IMR-90 (cell line): ENCODE data around the gene DYSF. TPM values are rescaled to one million over a fixed set of nuclear protein-coding genes. Genes with fewer than 3 reads are reported as not detected.
A peak's percentile ranks its signal among the peaks of the same experiment; 100 is the strongest.

Experiments
- ATAC-seq: fragments of 200-7000 bp; cut with Tn5 transposase; 2 replicates; pipeline ENCODE4 v1.9.1; 2020; ENCODE audit warnings: low read depth, mild to moderate bottlenecking, moderate library complexity
- BruUV-seq: library from RNA; stranded (reverse); fragments of 400-500 nt; replicated peaks from 2 replicates; lab custom pipeline; 2021; lab: Mats Ljungman, UMichigan
- CTCF ChIA-PET: fragments of 300-600 bp; formaldehyde crosslinking; extraction: SDS; loops from one replicate; lab custom pipeline; 2021; ENCODE audit warnings: antibody characterized with exemption; lab: Yijun Ruan, JAX
- POLR2A ChIA-PET: fragments of 300-600 bp; sonication (Branson Sonifier 250); formaldehyde crosslinking; loops from one replicate; lab custom pipeline; 2022; ENCODE audit warnings: antibody characterized with exemption; ENCODE audit not compliant: unreplicated experiment; lab: Charles Lee
- DNase-seq: peaks from one replicate; pipeline ENCODE4 v3.0.0; 2013
- H2AFZ ChIP-seq: replicated peaks from 2 replicates; pipeline ENCODE3; 2013; ENCODE audit warnings: low read length, mild to moderate bottlenecking; ENCODE audit not compliant: poor library complexity
- H2AK5ac ChIP-seq: 2 replicates; pipeline ENCODE4 v1.6.1; 2013; ENCODE audit warnings: low read depth, low read length, inconsistent platforms
- H2AK9ac ChIP-seq: replicated peaks from 2 replicates; pipeline ENCODE3; 2013; ENCODE audit warnings: mild to moderate bottlenecking, low read depth, low read length, moderate library complexity; ENCODE audit not compliant: poor library complexity
- H2BK120ac ChIP-seq: 2 replicates; pipeline ENCODE4 v1.6.1; 2013; ENCODE audit warnings: low read depth, low read length, inconsistent platforms
- H2BK15ac ChIP-seq: 3 replicates; pipeline ENCODE4 v1.6.1; 2013; ENCODE audit warnings: low read depth, low read length, inconsistent platforms
- H2BK20ac ChIP-seq: 2 replicates; pipeline ENCODE4 v1.6.1; 2013; ENCODE audit warnings: low read depth, mild to moderate bottlenecking, inconsistent platforms, low read length, moderate library complexity
- H2BK5ac ChIP-seq: 2 replicates; pipeline ENCODE4 v1.6.1; 2013; ENCODE audit warnings: mild to moderate bottlenecking, low read depth, low read length, inconsistent platforms; ENCODE audit not compliant: poor library complexity, severe bottlenecking
- H3K14ac ChIP-seq: replicated peaks from 2 replicates; pipeline ENCODE4 v1.6.1; 2013; ENCODE audit warnings: low read depth, low read length, inconsistent platforms
- H3K18ac ChIP-seq: 2 replicates; pipeline ENCODE4 v1.6.1; 2013; ENCODE audit warnings: low read depth, low read length, control low read depth
- H3K23ac ChIP-seq: 2 replicates; pipeline ENCODE4 v1.6.1; 2013; ENCODE audit warnings: low read depth, low read length, inconsistent platforms
- H3K27ac ChIP-seq: 2 replicates; pipeline ENCODE4 v1.5.1; 2013; ENCODE audit warnings: mild to moderate bottlenecking, control low read depth, low read length; ENCODE audit not compliant: insufficient read depth
- H3K27me3 ChIP-seq: 2 replicates; pipeline ENCODE4 v1.6.1; 2013; ENCODE audit warnings: low read length; ENCODE audit not compliant: control insufficient read depth, insufficient read depth
- H3K36me3 ChIP-seq: 2 replicates; pipeline ENCODE4 v1.6.1; 2013; ENCODE audit warnings: low read length, mixed read lengths; ENCODE audit not compliant: control insufficient read depth, insufficient read depth
- H3K4ac ChIP-seq: 2 replicates; pipeline ENCODE4 v1.6.1; 2013; ENCODE audit warnings: low read depth, low read length, inconsistent platforms
- H3K4me1 ChIP-seq: 2 replicates; pipeline ENCODE4 v1.6.1; 2013; ENCODE audit warnings: low read length, mixed read lengths; ENCODE audit not compliant: control insufficient read depth, insufficient read depth
- H3K4me2 ChIP-seq: 2 replicates; pipeline ENCODE4 v1.6.1; 2013; ENCODE audit warnings: low read depth, mild to moderate bottlenecking, control low read depth, low read length, moderate library complexity
- H3K4me3 ChIP-seq: 2 replicates; pipeline ENCODE4 v1.5.1; 2013; ENCODE audit warnings: low read depth, mild to moderate bottlenecking, control low read depth, low read length, moderate library complexity; ENCODE audit not compliant: insufficient read depth
- H3K56ac ChIP-seq: 2 replicates; pipeline ENCODE4 v1.6.1; 2013; ENCODE audit warnings: low read length, inconsistent platforms; ENCODE audit not compliant: insufficient read depth; ENCODE audit errors: extremely low read depth
- H3K79me1 ChIP-seq, 2 experiments: 2 replicates each; pipeline ENCODE4 v1.6.1; 2013; ENCODE audit warnings: low read length in 2 of 2, inconsistent platforms in 1 of 2, low read depth in 1 of 2
- H3K9ac ChIP-seq: 2 replicates; pipeline ENCODE4 v1.6.1; 2013; ENCODE audit warnings: low read depth, low read length, control low read depth
- H3K9me1 ChIP-seq: 2 replicates; pipeline ENCODE4 v1.6.1; 2013; ENCODE audit warnings: low read length, inconsistent platforms; ENCODE audit not compliant: insufficient read depth
- H3K9me3 ChIP-seq: 2 replicates; pipeline ENCODE4 v1.6.1; 2013; ENCODE audit warnings: low read length; ENCODE audit not compliant: control insufficient read depth, insufficient read depth
- H4K20me1 ChIP-seq: 2 replicates; pipeline ENCODE4 v1.6.1; 2013; ENCODE audit warnings: low read length, inconsistent platforms; ENCODE audit not compliant: insufficient read depth
- H4K5ac ChIP-seq: 2 replicates; pipeline ENCODE4 v1.6.1; 2013; ENCODE audit warnings: mild to moderate bottlenecking, low read depth, low read length, control low read depth
- H4K8ac ChIP-seq, 2 experiments: 2 replicates each; pipeline ENCODE4 v1.6.1; 2013; ENCODE audit warnings: low read depth in 2 of 2, low read length in 2 of 2, control low read depth in 1 of 2, inconsistent platforms in 1 of 2
- H4K91ac ChIP-seq: 2 replicates; pipeline ENCODE4 v1.6.1; 2013; ENCODE audit warnings: low read depth, low read length, inconsistent platforms; ENCODE audit not compliant: insufficient read depth
- MAFK ChIP-seq: IDR thresholded peaks from 2 replicates; pipeline ENCODE4 v1.6.1; 2012; ENCODE audit warnings: low read depth, low read length, improper control_type of control experiment
- WGBS, 2 experiments: methylation state at CpG; one replicate each; pipeline versions ENCODE4 v1.1.5 to v1.1.7; 2013; ENCODE audit warnings: missing lambda C conversion rate in 2 of 2; ENCODE audit not compliant: insufficient read length in 1 of 2; ENCODE audit errors: extremely low coverage in 2 of 2; 5-methylcytosine and 5-hydroxymethylcytosine counted together
- dilution Hi-C: fragments of 300-500 bp; cut with HindIII; formaldehyde crosslinking; loops from one replicate; pipeline ENCODE4 v1.14.3; 2018; ENCODE audit warnings: low sequenced_read_pairs; ENCODE audit not compliant: unreplicated experiment
- in situ Hi-C: fragments of 300-500 bp; cut with MboI; formaldehyde crosslinking; loops from 3 replicates; pipeline ENCODE4 v1.14.3; 2019; ENCODE audit warnings: low sequenced_read_pairs, inconsistent platforms, mixed read lengths
- intact Hi-C: fragments of 100-400 bp; cut with micrococcal nuclease; formaldehyde crosslinking; loops from 2 replicates; pipeline ENCODE4 v1.10.0; 2022
- polyA plus RNA-seq, 3 experiments: library from polyadenylated mRNA; depleted of rRNA; stranded (reverse); fragments of >200 nt; gene quantifications; 2 replicates each; pipeline ENCODE4 v1.2.3, GENCODE V29; 2012; ENCODE audit warnings: low replicate concordance in 1 of 3
- total RNA-seq: library from RNA; depleted of rRNA; stranded (reverse); fragments of >200 nt; gene quantifications from 2 replicates; pipeline ENCODE4 v1.2.3, GENCODE V29; 2012

Gene DYSF
- total and polyA plus RNA-seq, 2 of the 4 experiments (the other 2 are of a cell fraction) = 0.09 to 0.18 TPM

GRCh38 chr2:71631411-71631931, 178.1 kb downstream of the DYSF start:
- H2BK20ac ChIP-seq = no peak overlapping the region
- CTCF ChIA-PET = no interaction called here
- no peaks in the 10 kb centered on the region for H3K9me3 ChIP-seq
- no peak overlapping the region for H3K18ac ChIP-seq
- no peaks in the 10 kb centered on the region for H3K9me1 ChIP-seq
- no peak overlapping the region for H3K27ac ChIP-seq
- no peak overlapping the region for H2AK9ac ChIP-seq
- H3K23ac ChIP-seq = no peak overlapping the region
- no peak overlapping the region for H2AK5ac ChIP-seq
- no TSS peak for BruUV-seq
- no peak overlapping the region for H2BK5ac ChIP-seq
- H3K14ac ChIP-seq = no peak overlapping the region
- in situ Hi-C loops = no loop called here
- no peak overlapping the region for H2BK15ac ChIP-seq
- no peak overlapping the region for H3K4ac ChIP-seq
- peaks cover 18% of the 10 kb centered on the region for H3K27me3 ChIP-seq
- H3K79me1 ChIP-seq = no peaks in the 10 kb centered on the region
- POLR2A ChIA-PET = no interaction called here
- no peak overlapping the region for H3K56ac ChIP-seq
- H3K36me3 ChIP-seq = no peaks in the 10 kb centered on the region
- H2AFZ ChIP-seq = peak overlapping the region; percentile 32
- H3K4me3 ChIP-seq = no peak overlapping the region
- intact Hi-C loops = no loop called here
- DNase-seq (no peak), ATAC-seq (no peak)
- H4K91ac ChIP-seq = no peak overlapping the region
- no peak overlapping the region for H4K8ac ChIP-seq
- no peaks in the 10 kb centered on the region for H3K4me1 ChIP-seq
- dilution Hi-C loops = no loop called here
- no peak overlapping the region for H3K9ac ChIP-seq
- H2BK120ac ChIP-seq = no peak overlapping the region
- 28% methylated on average over 2 of the region's 14 CpGs; no CpG with 5 or more reads in 1 of the 2 experiments for WGBS, 2 experiments
- TF ChIP-seq MAFK = no peak
- no peaks in the 10 kb centered on the region for H4K20me1 ChIP-seq
- H4K5ac ChIP-seq = no peak overlapping the region
- no peak overlapping the region; the same call in 1 of the 2 replicates for H3K4me2 ChIP-seq
